GM23248 (cell line): ENCODE measurements around the gene USP10.

ENCODE experiments used
- EZH2 ChIP-seq: fragments of 200-600 bp; sonication (generic); IDR thresholded peaks from 2 replicates; pipeline ENCODE4 v1.6.1; 2018; ENCODE audit warnings: antibody characterized with exemption, mild to moderate bottlenecking; ENCODE audit not compliant: insufficient read depth, poor library complexity, severe bottlenecking
- EZH2phosphoT487 ChIP-seq: fragments of 200-600 bp; sonication (generic); IDR thresholded peaks from 2 replicates; pipeline ENCODE4 v1.6.1; 2018; ENCODE audit warnings: antibody characterized with exemption, moderate library complexity, mild to moderate bottlenecking, low read depth; ENCODE audit not compliant: insufficient read depth

- no peak for TF ChIP-seq EZH2
- TF ChIP-seq EZH2phosphoT487: no peak
These were observed 52.8 kb downstream of the USP10 start for GRCh38 chr16:84752600-84752999.
